ENCODE data around the gene HIPK2.

GRCh38 chr7:139643951-139644585, 133.7 kb downstream of the HIPK2 start:
- no peak for TF ChIP-seq ZNF217 (IDR thresholded peaks at IDR 0.05)
- TF ChIP-seq TCF3 (IDR thresholded peaks at IDR 0.05; ENCODE audit: borderline replicate concordance, insufficient read depth, low read depth, low read length), result no peak
- TF ChIP-seq RUNX3 (IDR thresholded peaks at IDR 0.05; ENCODE audit: low read length), result no peak

All from GM12878 (cell line).